ENCODE measurements around the gene PAK1. TPM values are rescaled to one million over a fixed set of nuclear protein-coding genes. Genes with fewer than 3 reads are reported as not detected.

The PAK1 gene
- total and polyA plus RNA-seq, 2 of the 8 experiments (the other 6 are each of a cell fraction or from before 2014, with no cell fraction given), result 87.7 to 151 TPM

- peaks cover 3 to 52% of the 10 kb centered on the region in 2 experiments; a peak in 3 of 4 replicates for H3K79me2 ChIP-seq (ENCODE audit: control insufficient read depth in 1 of 2, insufficient read depth in 2 of 2, low read length in 2 of 2)
- DNase-seq (ENCODE audit: low read depth in 1 of 2, low spot score in 2 of 2) (no peak), FAIRE-seq (no peak)
- no peak overlapping the region for H4K5ac ChIP-seq (ENCODE audit: insufficient read length, low read depth, low read length)
- no peak overlapping the region for H2BK12ac ChIP-seq (ENCODE audit: low read depth, low read length)
- no peak overlapping the region for H3K4me3 ChIP-seq (ENCODE audit: extremely low read depth in 1 of 4, insufficient read depth in 2 of 4, low read depth in 3 of 4, low read length in 4 of 4)
- H2AK5ac ChIP-seq (ENCODE audit: low read depth, low read length), result no peak overlapping the region
- no peak overlapping the region for H4K91ac ChIP-seq (replicated peaks; ENCODE audit: insufficient read length, low read length)
- no peak overlapping the region for H2AFZ ChIP-seq (ENCODE audit: low read length)
- no peak overlapping the region for H2BK20ac ChIP-seq (ENCODE audit: low read length)
- H4K20me1 ChIP-seq (replicated peaks in 1 of 2; ENCODE audit: control insufficient read depth in 1 of 2, insufficient read depth in 2 of 2, low read length in 2 of 2), result peaks cover 2 to 4% of the 10 kb centered on the region in 2 experiments
- no peak overlapping the region for H3K56ac ChIP-seq (replicated peaks; ENCODE audit: insufficient read length, low read depth, low read length)
- H2BK120ac ChIP-seq (replicated peaks; ENCODE audit: low read depth, low read length), result no peak overlapping the region
- H2BK15ac ChIP-seq (ENCODE audit: low read length), result no peak overlapping the region
- H3K18ac ChIP-seq (ENCODE audit: extremely low read depth, low read length), result no peak overlapping the region
- H3K23ac ChIP-seq (ENCODE audit: insufficient read length), result no peak overlapping the region
- H4K8ac ChIP-seq (ENCODE audit: extremely low read depth, insufficient read depth, low read length), result no peak overlapping the region
- H3K9me3 ChIP-seq (ENCODE audit: insufficient read depth in 2 of 2, low read depth in 1 of 2, low read length in 1 of 2), result no peaks in the 10 kb centered on the region
- TF ChIP-seq CREB1 (IDR thresholded peaks at IDR 0.05) (no peak), CBX8 (IDR thresholded peaks at IDR 0.05; ENCODE audit: borderline replicate concordance, low read depth, low read length) (no peak), RNF2 (IDR thresholded peaks at IDR 0.05; ENCODE audit: borderline replicate concordance, low read depth, low read length, missing control alignments, poor library complexity, severe bottlenecking) (no peak), TCF12 (IDR thresholded peaks at IDR 0.05; ENCODE audit: low read depth, low read length) (no peak), SIN3A (conservative IDR thresholded peaks at IDR 0.05 in 1 of 2, IDR thresholded peaks at IDR 0.05 in 1 of 2; ENCODE audit: low read depth in 1 of 2, low read length in 2 of 2) (no peak), CTBP2 (IDR thresholded peaks at IDR 0.05; ENCODE audit: borderline replicate concordance, insufficient read depth, insufficient read length, low read length) (no peak), NRF1 (IDR thresholded peaks at IDR 0.05; ENCODE audit: low read depth, low read length) (no peak), EP300 (IDR thresholded peaks at IDR 0.05; ENCODE audit: borderline replicate concordance in 1 of 2, low read depth in 2 of 2, low read length in 2 of 2) (no peak), POLR2AphosphoS5 (IDR thresholded peaks at IDR 0.05; ENCODE audit: low read depth, low read length) (no peak), CBX5 (IDR thresholded peaks at IDR 0.05; ENCODE audit: low read depth, low read length) (no peak), SUZ12 (IDR thresholded peaks at IDR 0.05; ENCODE audit: low read length) (no peak), KDM1A (IDR thresholded peaks at IDR 0.05; ENCODE audit: borderline replicate concordance, low read length) (no peak), JUND (IDR thresholded peaks at IDR 0.05; ENCODE audit: low read length) (no peak), BCL11A (IDR thresholded peaks at IDR 0.05; ENCODE audit: low read depth in 2 of 2, low read length in 2 of 2) (no peak), SRF (IDR thresholded peaks at IDR 0.05; ENCODE audit: low read depth, low read length) (no peak)
- H3K4me1 ChIP-seq (replicated peaks in 1 of 4; ENCODE audit: control insufficient read depth in 3 of 4, insufficient read depth in 4 of 4, low read length in 3 of 4), result peaks cover 0 to 6% (median 3%) of the 10 kb centered on the region in 4 experiments; a peak in 2 of 7 replicates
- H3K79me1 ChIP-seq (ENCODE audit: low read depth, low read length), result peaks cover 2% of the 10 kb centered on the region
- H3K27ac ChIP-seq (ENCODE audit: low read depth, low read length), result no peak overlapping the region
- H3K27me3 ChIP-seq (replicated peaks in 1 of 4; ENCODE audit: control insufficient read depth in 3 of 4, extremely low read depth in 1 of 4, insufficient read depth in 3 of 4, low read length in 3 of 4), result no peaks in the 10 kb centered on the region
- no peak overlapping the region for H3K9ac ChIP-seq (replicated peaks in 1 of 4; ENCODE audit: extremely low read depth in 1 of 4, low read depth in 3 of 4, low read length in 3 of 4)
- H3K14ac ChIP-seq (ENCODE audit: insufficient read length), result no peak overlapping the region
- CTCF ChIA-PET (ENCODE audit: partially characterized antibody), result interaction anchor here (0.9 to 1.6 kb wide), 2 partner anchors 83 to 194 kb away, joined by 4 to 5 read pairs; no protein-coding TSS in a partner anchor
- H3K4me2 ChIP-seq (ENCODE audit: insufficient read depth in 1 of 2, low read depth in 2 of 2, low read length in 2 of 2), result no peak overlapping the region
- H3K36me3 ChIP-seq (ENCODE audit: control insufficient read depth in 2 of 4, insufficient read depth in 4 of 4, low read length in 3 of 4), result peaks cover 0 to 5% (median under 1%) of the 10 kb centered on the region in 4 experiments; a peak in 3 of 8 replicates
- H3K4ac ChIP-seq (replicated peaks; ENCODE audit: insufficient read length, low read depth, low read length), result no peak overlapping the region
- H3K23me2 ChIP-seq (ENCODE audit: low read depth, low read length), result no peaks in the 10 kb centered on the region; the same call in 1 of the 2 replicates
- H2BK5ac ChIP-seq (ENCODE audit: low read depth, low read length), result no peak overlapping the region
- POLR2A ChIA-PET (ENCODE audit: partially characterized antibody), result no interaction called here
Observed at GRCh38 chr11:77392842-77393241, 81.1 kb downstream of the PAK1 start.
